H9 (cell line): Measurements from ENCODE around the gene CAT. TPM values are rescaled to one million over a fixed set of nuclear protein-coding genes. Genes with fewer than 3 reads are reported as not detected.

Source experiments
- DNase-seq: peaks from one replicate; pipeline ENCODE4 v3.0.0-alpha.2; 2017
- H2AFZ ChIP-seq: one replicate; pipeline ENCODE4 v1.6.1; 2013; ENCODE audit warnings: mild to moderate bottlenecking, low read length, control low read depth, moderate library complexity
- H2AK5ac ChIP-seq: 2 replicates; pipeline ENCODE4 v1.6.1; 2013; ENCODE audit warnings: low read length, control low read depth, mixed read lengths; ENCODE audit not compliant: insufficient read length
- H2BK120ac ChIP-seq: one replicate; pipeline ENCODE4 v1.6.1; 2013; ENCODE audit warnings: low read depth, mild to moderate bottlenecking, low read length, control low read depth, inconsistent platforms; ENCODE audit not compliant: poor library complexity, severe bottlenecking
- H2BK12ac ChIP-seq: 2 replicates; pipeline ENCODE4 v1.6.1; 2013; ENCODE audit warnings: low read length, control low read depth, mixed read lengths, low read depth; ENCODE audit not compliant: insufficient read length
- H2BK15ac ChIP-seq: 2 replicates; pipeline ENCODE4 v1.6.1; 2013; ENCODE audit warnings: low read depth, low read length, control low read depth
- H2BK20ac ChIP-seq: one replicate; pipeline ENCODE4 v1.6.1; 2013; ENCODE audit warnings: low read depth, mild to moderate bottlenecking, low read length, control low read depth, inconsistent platforms; ENCODE audit not compliant: poor library complexity, severe bottlenecking
- H2BK5ac ChIP-seq: 2 replicates; pipeline ENCODE4 v1.6.1; 2013; ENCODE audit warnings: low read length, control low read depth, mixed read lengths; ENCODE audit not compliant: insufficient read length
- H3K14ac ChIP-seq: 2 replicates; pipeline ENCODE4 v1.6.1; 2013; ENCODE audit warnings: low read length, control low read depth; ENCODE audit not compliant: insufficient read depth
- H3K18ac ChIP-seq: 2 replicates; pipeline ENCODE4 v1.6.1; 2013; ENCODE audit warnings: low read depth, mild to moderate bottlenecking, mixed read lengths, low read length, control low read depth; ENCODE audit not compliant: insufficient read length
- H3K23ac ChIP-seq: 2 replicates; pipeline ENCODE4 v1.6.1; 2013; ENCODE audit warnings: low read length, control low read depth, mixed read lengths, low read depth; ENCODE audit not compliant: insufficient read length
- H3K23me2 ChIP-seq: 2 replicates; pipeline ENCODE4 v1.6.1; 2013; ENCODE audit warnings: low read depth, mild to moderate bottlenecking, mixed read lengths, low read length, control low read depth; ENCODE audit not compliant: insufficient read length, poor library complexity, severe bottlenecking
- H3K27ac ChIP-seq: 2 replicates; pipeline ENCODE4 v1.5.1; 2013; ENCODE audit warnings: low read length, control low read depth, mixed read lengths, low read depth; ENCODE audit not compliant: insufficient read length
- H3K27me3 ChIP-seq: 2 replicates; pipeline ENCODE4 v1.6.1; 2013; ENCODE audit warnings: low read length, control low read depth, inconsistent platforms; ENCODE audit not compliant: insufficient read depth
- H3K4ac ChIP-seq: 2 replicates; pipeline ENCODE4 v1.6.1; 2013; ENCODE audit warnings: low read depth, mild to moderate bottlenecking, control low read depth, inconsistent platforms, low read length, moderate library complexity
- H3K4me1 ChIP-seq: 2 replicates; pipeline ENCODE4 v1.6.1; 2013; ENCODE audit warnings: low read length, control low read depth, inconsistent platforms; ENCODE audit not compliant: insufficient read depth
- H3K4me2 ChIP-seq: 2 replicates; pipeline ENCODE4 v1.6.1; 2013; ENCODE audit warnings: low read length, control low read depth, mixed read lengths; ENCODE audit not compliant: insufficient read length, insufficient read depth
- H3K56ac ChIP-seq: 2 replicates; pipeline ENCODE4 v1.6.1; 2013; ENCODE audit warnings: low read depth, mild to moderate bottlenecking, mixed read lengths, low read length, control low read depth; ENCODE audit not compliant: insufficient read length
- H3K79me1 ChIP-seq: 2 replicates; pipeline ENCODE4 v1.6.1; 2013; ENCODE audit warnings: low read depth, mild to moderate bottlenecking, moderate library complexity, low read length, control low read depth, inconsistent platforms; ENCODE audit not compliant: insufficient read depth, poor library complexity, severe bottlenecking
- H3K79me2 ChIP-seq: 2 replicates; pipeline ENCODE4 v1.6.1; 2013; ENCODE audit warnings: low read length, control low read depth, inconsistent platforms; ENCODE audit not compliant: insufficient read depth
- H3K9ac ChIP-seq: 2 replicates; pipeline ENCODE4 v1.6.1; 2013; ENCODE audit warnings: low read length, control low read depth, mixed read lengths; ENCODE audit not compliant: insufficient read length; ENCODE audit errors: extremely low read depth
- H3K9me3 ChIP-seq: one replicate; pipeline ENCODE4 v1.6.1; 2013; ENCODE audit warnings: low read depth, low read length, inconsistent platforms; ENCODE audit not compliant: control insufficient read depth
- H3T11ph ChIP-seq: one replicate; pipeline ENCODE4 v1.6.1; 2013; ENCODE audit warnings: mild to moderate bottlenecking, low read length, control low read depth, inconsistent platforms
- H4K20me1 ChIP-seq: one replicate; pipeline ENCODE4 v1.6.1; 2013; ENCODE audit not compliant: control insufficient read depth, insufficient read length, insufficient read depth
- H4K5ac ChIP-seq: 2 replicates; pipeline ENCODE4 v1.6.1; 2013; ENCODE audit warnings: low read depth, mild to moderate bottlenecking, mixed read lengths, low read length, control low read depth; ENCODE audit not compliant: insufficient read length
- H4K8ac ChIP-seq: replicated peaks from 2 replicates; pipeline ENCODE4 v1.6.1; 2013; ENCODE audit warnings: low read length, control low read depth, mixed read lengths, low read depth; ENCODE audit not compliant: insufficient read length
- H4K91ac ChIP-seq: 2 replicates; pipeline ENCODE4 v1.6.1; 2013; ENCODE audit warnings: low read depth, mild to moderate bottlenecking, moderate library complexity, mixed read lengths, low read length, control low read depth; ENCODE audit not compliant: insufficient read length
- H3K27ac Mint-ChIP-seq, 3 experiments: 2 replicates in 2 of 3; 3 replicates in 1 of 3; pipeline ENCODE4 v1.8.0; 2020 to 2021; ENCODE audit warnings: mixed read lengths in 3 of 3, mild to moderate bottlenecking in 1 of 3, moderate library complexity in 1 of 3
- H3K27me3 Mint-ChIP-seq: 2 replicates; pipeline ENCODE4 v1.8.0; 2021; ENCODE audit warnings: low read depth, mild to moderate bottlenecking, moderate library complexity, mixed read lengths
- H3K36me3 Mint-ChIP-seq, 3 experiments: 2 replicates in 2 of 3; 3 replicates in 1 of 3; pipeline ENCODE4 v1.8.0; 2020 to 2021; ENCODE audit warnings: low read depth in 3 of 3, mixed read lengths in 3 of 3; ENCODE audit not compliant: insufficient read depth in 1 of 3
- H3K4me1 Mint-ChIP-seq, 2 experiments: 2 replicates each; pipeline ENCODE4 v1.8.0; 2020; ENCODE audit warnings: mixed read lengths in 2 of 2
- H3K4me3 Mint-ChIP-seq, 2 experiments: 2 replicates in 1 of 2; 3 replicates in 1 of 2; pipeline ENCODE4 v1.8.0; 2020 to 2021; ENCODE audit warnings: mild to moderate bottlenecking in 2 of 2, mixed read lengths in 2 of 2, moderate library complexity in 1 of 2
- H3K9me3 Mint-ChIP-seq, 2 experiments: 2 replicates in 1 of 2; 3 replicates in 1 of 2; pipeline ENCODE4 v1.8.0; 2020; ENCODE audit warnings: mild to moderate bottlenecking in 2 of 2, mixed read lengths in 2 of 2, moderate library complexity in 1 of 2
- CTCF ChIP-seq: fragments of 200-600 bp; sonication (generic); conservative IDR thresholded peaks from 3 replicates; pipeline ENCODE4 v1.8.0; 2021; ENCODE audit warnings: antibody characterized with exemption, mild to moderate bottlenecking
- WGBS: extraction: QIAGEN DNeasy Blood & Tissue Kit; methylation state at CpG from one replicate; pipeline ENCODE4 v1.1.7; 2013; ENCODE audit warnings: missing lambda C conversion rate, low lambda C conversion rate, mixed read lengths; ENCODE audit not compliant: insufficient read length; ENCODE audit errors: extremely low coverage; 5-methylcytosine and 5-hydroxymethylcytosine counted together
- total RNA-seq: library from RNA; stranded (reverse); gene quantifications from 2 replicates; pipeline ENCODE4 v1.2.1, GENCODE V29; 2021

Gene CAT
- total RNA-seq, 1 experiment from 2014 or later = 9.9 TPM

- no peak for TF ChIP-seq CTCF
- Histone ChIP-seq H3K9me3 (peaks cover 7% of the 10 kb centered on the region), H3K4me1 (no peaks in the 10 kb centered on the region), H3T11ph (no peak overlapping the region), H3K4me2 (no peak overlapping the region), H3K23ac (no peak overlapping the region), H2BK15ac (no peak overlapping the region), H3K79me1 (no peaks in the 10 kb centered on the region), H4K20me1 (no peaks in the 10 kb centered on the region), H3K9ac (no peak overlapping the region), H3K56ac (no peak overlapping the region), H3K4ac (no peak overlapping the region), H4K5ac (no peak overlapping the region), H3K14ac (no peak overlapping the region), H4K8ac (no peak overlapping the region), H3K27ac (no peak overlapping the region), H2BK120ac (no peak overlapping the region), H2BK12ac (no peak overlapping the region), H4K91ac (no peak overlapping the region), H3K27me3 (no peaks in the 10 kb centered on the region), H2AFZ (no peak overlapping the region), H3K79me2 (peaks cover 1% of the 10 kb centered on the region; the same call in 1 of the 2 replicates), H2AK5ac (no peak overlapping the region), H2BK20ac (no peak overlapping the region), H2BK5ac (no peak overlapping the region), H3K18ac (no peak overlapping the region), H3K23me2 (no peaks in the 10 kb centered on the region)
- Mint-ChIP-seq H3K27me3 (no peaks in the 10 kb centered on the region; the same call in 1 of the 2 replicates), H3K27ac (no peak overlapping the region), H3K4me3 (no peak overlapping the region), H3K4me1 (0 out of 4 replicates have a peak, but pooled peaks cover 0 to 4% of the 10 kb centered on the region in 2 experiments), H3K36me3 (peaks cover 4 to 18% (median 5%) of the 10 kb centered on the region in 3 experiments; a peak in 6 of 7 replicates), H3K9me3 (peaks cover 14 to 17% of the 10 kb centered on the region in 2 experiments)
- WGBS = no CpG with 5 or more reads among the region's 4 CpGs
- no peak for DNase-seq
Measured at GRCh38 chr11:34415538-34415937, 23.2 kb upstream of the CAT start.
